A549 (cell line): Measurements from ENCODE around the gene KSR1. TPM values are rescaled to one million over a fixed set of nuclear protein-coding genes. Genes with fewer than 3 reads are reported as not detected.
A peak's percentile ranks its signal among the peaks of the same experiment; 100 is the strongest.

ENCODE experiments used
- ATAC-seq, 2 experiments: fragments of 200-7000 bp in 1 of 2; fragments of >200 bp in 1 of 2; cut with Nextera tagmentation in 1 of 2; cut with Tn5 transposase in 1 of 2; 3 replicates each; pipeline versions ENCODE4 v1.8.0 to v1.9.1; 2018 to 2020; ENCODE audit warnings: mild to moderate bottlenecking in 1 of 2, moderate library complexity in 1 of 2
- CTCF ChIA-PET: fragments of 300-600 bp; sonication (Branson Sonifier 250); formaldehyde crosslinking; extraction: SDS; loops from one replicate; lab custom pipeline; 2021; ENCODE audit warnings: antibody characterized with exemption, inconsistent platforms; lab: Yijun Ruan, JAX
- POLR2A ChIA-PET: fragments of 350-600 bp; formaldehyde crosslinking; extraction: SDS; loops from one replicate; lab custom pipeline; 2021; ENCODE audit warnings: antibody characterized with exemption, inconsistent platforms; lab: Yijun Ruan, JAX
- DNase-seq, 2 experiments: peaks; one replicate each; pipeline versions ENCODE4 v3.0.0 to v3.0.0-alpha.2; 2011 to 2016; ENCODE audit warnings: low read depth in 1 of 2, low spot score in 1 of 2
- FAIRE-seq: peaks from 2 replicates; lab custom pipeline; 2011; peaks lifted over from hg19 to GRCh38; lab: Jason Lieb, UNC
- H3K27ac ChIP-seq, 2 experiments: fragments of >200 bp; sonication (Bioruptor Twin); formaldehyde crosslinking; 3 replicates each; pipeline ENCODE4 v1.5.1; 2016 to 2017
- H3K4me1 ChIP-seq: fragments of >200 bp; sonication (Bioruptor Twin); formaldehyde crosslinking; 3 replicates; pipeline ENCODE4 v1.6.1; 2016
- H3K4me2 ChIP-seq: fragments of >200 bp; sonication (Bioruptor Twin); formaldehyde crosslinking; 3 replicates; pipeline ENCODE4 v1.6.1; 2016
- H3K4me3 ChIP-seq: fragments of >200 bp; sonication (Bioruptor Twin); formaldehyde crosslinking; 3 replicates; pipeline ENCODE4 v1.5.1; 2016
- H3K9me3 ChIP-seq: fragments of >200 bp; sonication (Bioruptor Twin); formaldehyde crosslinking; 3 replicates; pipeline ENCODE4 v1.6.1; 2016
- CBX2 ChIP-seq: fragments of 200-600 bp; sonication (generic); IDR thresholded peaks from 2 replicates; pipeline ENCODE4 v1.6.1; 2016; ENCODE audit warnings: low read depth, mild to moderate bottlenecking, borderline replicate concordance
- CHD4 ChIP-seq: fragments of 200-600 bp; sonication (generic); IDR thresholded peaks from 2 replicates; pipeline ENCODE4 v1.6.1; 2016; ENCODE audit warnings: antibody characterized with exemption, mild to moderate bottlenecking, borderline replicate concordance
- EHMT2 ChIP-seq: fragments of 200-600 bp; sonication (generic); IDR thresholded peaks from 2 replicates; pipeline ENCODE4 v1.6.1; 2016; ENCODE audit warnings: antibody characterized with exemption, low read depth, mild to moderate bottlenecking, moderate library complexity
- ESRRA ChIP-seq: fragments of 150-350 bp; IDR thresholded peaks from 2 replicates; pipeline ENCODE4 v1.6.1; 2014; ENCODE audit warnings: mild to moderate bottlenecking, low read length, borderline replicate concordance
- FOXS1 ChIP-seq: fragments of 250-450 bp; sonication (Bioruptor Pico); IDR thresholded peaks from 2 replicates; pipeline ENCODE4 v1.5.0; 2020; ENCODE audit warnings: mild to moderate bottlenecking, moderate library complexity
- HOXA7 ChIP-seq: fragments of 250-450 bp; sonication (Bioruptor Pico); IDR thresholded peaks from 2 replicates; pipeline ENCODE4 v1.5.0; 2020; ENCODE audit warnings: mild to moderate bottlenecking, moderate library complexity
- JUN ChIP-seq, 2 experiments: fragments of >200 bp; sonication (Bioruptor Twin); formaldehyde crosslinking; IDR thresholded peaks; 2 replicates in 1 of 2; 3 replicates in 1 of 2; pipeline ENCODE4 v1.6.1; 2016 to 2017
- JUNB ChIP-seq: fragments of >200 bp; sonication (Bioruptor Twin); formaldehyde crosslinking; IDR thresholded peaks from 2 replicates; pipeline ENCODE4 v1.6.1; 2016
- KDM5A ChIP-seq: fragments of 200-600 bp; sonication (generic); IDR thresholded peaks from 2 replicates; pipeline ENCODE4 v1.6.1; 2016; ENCODE audit warnings: antibody characterized with exemption, mild to moderate bottlenecking
- MAFK ChIP-seq: fragments of 450-650 bp; IDR thresholded peaks from 2 replicates; pipeline ENCODE4 v1.6.1; 2014; ENCODE audit not compliant: partially characterized antibody
- MAZ ChIP-seq: fragments of 150-350 bp; IDR thresholded peaks from 2 replicates; pipeline ENCODE4 v1.6.1; 2014; ENCODE audit warnings: antibody characterized with exemption, low read depth, low read length, borderline replicate concordance
- MYC ChIP-seq: IDR thresholded peaks from 2 replicates; pipeline ENCODE4 v1.6.1; 2012; ENCODE audit warnings: mild to moderate bottlenecking, inconsistent platforms, low read length, improper control_type of control experiment, borderline replicate concordance
- PHF8 ChIP-seq: fragments of 200-600 bp; sonication (generic); IDR thresholded peaks from 2 replicates; pipeline ENCODE4 v1.6.1; 2016; ENCODE audit warnings: low read depth, mild to moderate bottlenecking, antibody characterized with exemption, moderate library complexity, borderline replicate concordance
- RFX5 ChIP-seq: fragments of 450-650 bp; IDR thresholded peaks from 2 replicates; pipeline ENCODE4 v1.7.1; 2014; ENCODE audit warnings: antibody characterized with exemption, mild to moderate bottlenecking, moderate library complexity
- SMC3 ChIP-seq: fragments of >200 bp; sonication (Bioruptor Twin); formaldehyde crosslinking; IDR thresholded peaks from 3 replicates; pipeline ENCODE4 v1.6.1; 2018; ENCODE audit warnings: inconsistent platforms
- ZC3H11A ChIP-seq: fragments of 450-650 bp; IDR thresholded peaks from 2 replicates; pipeline ENCODE4 v1.6.1; 2014; ENCODE audit warnings: antibody characterized with exemption, mild to moderate bottlenecking
- ZFP36 ChIP-seq: fragments of 450-650 bp; IDR thresholded peaks from 2 replicates; pipeline ENCODE4 v1.6.1; 2014; ENCODE audit warnings: borderline replicate concordance; ENCODE audit not compliant: partially characterized antibody
- ZNF302 ChIP-seq: fragments of 250-450 bp; sonication (Bioruptor Pico); IDR thresholded peaks from 2 replicates; pipeline ENCODE4 v1.9.0; 2021; ENCODE audit warnings: inconsistent platforms, mild to moderate bottlenecking, moderate library complexity
- WGBS: methylation state at CpG from one replicate; pipeline ENCODE4 v1.1.6; 2017; ENCODE audit errors: missing lambda C conversion rate; 5-methylcytosine and 5-hydroxymethylcytosine counted together
- polyA plus RNA-seq, 4 experiments: library from polyadenylated mRNA; depleted of rRNA in 3 of 4; stranded (reverse); fragments of >200 nt; fragmentation: RNase III in 1 of 4; extraction: RNeasy Plus Mini Kit Qiagen cat#74134 plus additional on column Dnase treatment in 1 of 4; gene quantifications; 2 replicates in 3 of 4; 3 replicates in 1 of 4; pipeline ENCODE4 v1.2.3, GENCODE V29; 2011 to 2017
- TF ChIP-seq, protein P1 (sequence below): fragments of 450-650 bp; IDR thresholded peaks from 2 replicates; pipeline ENCODE4 v1.6.1; 2014; ENCODE audit warnings: antibody characterized with exemption
- TF ChIP-seq, protein P2 (sequence below): fragments of 250-450 bp; sonication (Bioruptor Pico); IDR thresholded peaks from 2 replicates; pipeline ENCODE4 v1.5.0; 2021; ENCODE audit warnings: mild to moderate bottlenecking, moderate library complexity, borderline replicate concordance
- TF ChIP-seq, protein P3 (sequence below): IDR thresholded peaks from 2 replicates; pipeline ENCODE4 v1.6.1; 2012
- TF ChIP-seq, protein P4 (sequence below): fragments of 200-600 bp; sonication (generic); IDR thresholded peaks from 2 replicates; pipeline ENCODE4 v1.6.1; 2016; ENCODE audit warnings: antibody characterized with exemption, mild to moderate bottlenecking, moderate library complexity

Gene KSR1
- polyA plus RNA-seq, 2 of the 4 experiments (the other 2 are of a cell fraction): 13.3 to 14.6 TPM

DNA sequence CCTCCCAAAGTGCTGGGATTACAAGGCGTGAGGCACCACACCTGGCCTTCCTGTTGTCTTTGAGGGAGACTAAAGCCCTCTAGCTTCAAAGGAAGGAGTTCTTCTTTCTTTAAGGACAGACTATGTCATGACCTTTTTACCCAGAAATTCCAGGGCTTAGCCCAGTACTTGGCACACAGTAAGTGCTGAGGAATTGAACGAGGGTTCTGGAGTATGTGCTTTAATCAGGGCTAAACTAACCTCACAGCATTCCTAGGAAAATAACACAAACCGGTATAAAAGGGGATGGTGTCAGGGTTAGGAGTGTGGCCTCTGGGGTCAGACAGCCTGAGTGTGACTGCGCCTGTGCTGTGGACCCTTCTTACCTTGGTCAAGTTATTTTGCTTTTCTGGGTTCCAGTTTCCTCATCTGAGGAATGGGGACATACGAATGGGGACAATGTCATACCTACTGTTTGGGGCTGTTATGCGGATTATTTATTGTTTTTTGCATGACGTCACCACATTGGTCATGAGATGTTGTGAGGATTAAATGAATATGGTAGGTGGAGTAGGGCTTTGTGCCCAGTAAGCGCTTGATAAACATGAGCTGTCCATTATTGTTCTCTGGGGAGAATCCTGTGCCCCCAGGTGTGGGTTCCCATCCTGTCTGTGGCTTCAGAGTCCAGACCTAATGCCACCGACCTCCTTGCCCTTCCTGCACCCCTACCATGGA, 21.9 kb downstream of the KSR1 start (continued):
- TF ChIP-seq RFX5 (no peak), MAFK (no peak)
- TF ChIP-seq, protein P1, sequence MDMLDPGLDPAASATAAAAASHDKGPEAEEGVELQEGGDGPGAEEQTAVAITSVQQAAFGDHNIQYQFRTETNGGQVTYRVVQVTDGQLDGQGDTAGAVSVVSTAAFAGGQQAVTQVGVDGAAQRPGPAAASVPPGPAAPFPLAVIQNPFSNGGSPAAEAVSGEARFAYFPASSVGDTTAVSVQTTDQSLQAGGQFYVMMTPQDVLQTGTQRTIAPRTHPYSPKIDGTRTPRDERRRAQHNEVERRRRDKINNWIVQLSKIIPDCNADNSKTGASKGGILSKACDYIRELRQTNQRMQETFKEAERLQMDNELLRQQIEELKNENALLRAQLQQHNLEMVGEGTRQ: no peak
- TF ChIP-seq, all 56 proteins: peak for 0

DNA sequence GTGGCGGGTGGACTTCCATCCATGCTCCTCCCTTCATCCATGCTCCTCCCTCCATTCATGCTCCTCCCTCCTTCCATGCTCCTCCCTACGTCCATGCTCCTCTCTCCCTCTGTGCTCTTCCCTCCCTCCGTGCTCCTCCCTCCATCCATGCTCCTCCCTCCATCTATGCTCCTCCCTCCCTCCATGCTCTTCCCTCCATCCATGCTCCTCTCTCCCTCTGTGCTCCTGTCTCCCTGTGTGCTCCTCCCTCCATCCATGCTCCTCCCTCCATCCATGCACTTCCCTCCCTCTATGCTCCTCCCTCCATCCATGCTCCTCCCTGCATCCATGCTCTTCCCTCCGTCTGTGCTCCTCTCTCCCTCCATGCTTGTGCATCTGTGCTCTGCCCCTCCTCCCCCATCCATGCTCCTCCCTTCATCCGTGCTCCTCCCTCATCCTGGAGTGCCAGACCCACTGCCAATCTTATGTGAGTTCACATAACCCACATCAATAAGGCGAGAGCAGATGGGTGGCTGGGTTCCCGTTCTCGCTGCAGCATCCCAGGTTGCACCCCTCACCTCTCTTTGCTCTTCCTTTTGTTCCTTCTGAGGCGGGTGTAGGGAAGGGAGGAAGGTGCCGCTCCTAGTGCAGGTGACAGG, 22.8 kb downstream of the KSR1 start:
- WGBS: 94% methylated on average over 10 of the region's 10 CpGs
- no peak for FAIRE-seq
- ChIA-PET POLR2A (no interaction called here), CTCF (interaction anchor here (0.6 to 24.7 kb wide), 6 partner anchors 8 to 119 kb away, joined by 3 to 575 read pairs (median 8); no protein-coding TSS in a partner anchor)
- Histone ChIP-seq H3K27ac (no peak overlapping the region), H3K4me3 (no peak overlapping the region), H3K9me3 (no peaks in the 10 kb centered on the region)
- DNase-seq: peak in 1 of 2 experiments; percentile 29
- ATAC-seq: no peak; a peak in 1 of 6 replicates
- no peak for TF ChIP-seq ZNF302 (CRISPR knock-in tag)
- no peak for TF ChIP-seq ESRRA
- no peak for TF ChIP-seq HOXA7
- TF ChIP-seq, protein P2, sequence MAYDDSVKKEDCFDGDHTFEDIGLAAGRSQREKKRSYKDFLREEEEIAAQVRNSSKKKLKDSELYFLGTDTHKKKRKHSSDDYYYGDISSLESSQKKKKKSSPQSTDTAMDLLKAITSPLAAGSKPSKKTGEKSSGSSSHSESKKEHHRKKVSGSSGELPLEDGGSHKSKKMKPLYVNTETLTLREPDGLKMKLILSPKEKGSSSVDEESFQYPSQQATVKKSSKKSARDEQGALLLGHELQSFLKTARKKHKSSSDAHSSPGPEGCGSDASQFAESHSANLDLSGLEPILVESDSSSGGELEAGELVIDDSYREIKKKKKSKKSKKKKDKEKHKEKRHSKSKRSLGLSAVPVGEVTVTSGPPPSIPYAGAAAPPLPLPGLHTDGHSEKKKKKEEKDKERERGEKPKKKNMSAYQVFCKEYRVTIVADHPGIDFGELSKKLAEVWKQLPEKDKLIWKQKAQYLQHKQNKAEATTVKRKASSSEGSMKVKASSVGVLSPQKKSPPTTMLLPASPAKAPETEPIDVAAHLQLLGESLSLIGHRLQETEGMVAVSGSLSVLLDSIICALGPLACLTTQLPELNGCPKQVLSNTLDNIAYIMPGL (CRISPR knock-in tag): no peak
- TF ChIP-seq ZC3H11A: no peak
- TF ChIP-seq ZFP36: no peak
- no peak for TF ChIP-seq JUNB
- no peak for TF ChIP-seq FOXS1 (CRISPR knock-in tag)
- no peak for TF ChIP-seq MYC
- no peak for TF ChIP-seq JUN (IDR thresholded peaks at IDR 0.05)
- no peak for TF ChIP-seq SMC3
- TF ChIP-seq KDM5A: no peak
- TF ChIP-seq, protein P3, sequence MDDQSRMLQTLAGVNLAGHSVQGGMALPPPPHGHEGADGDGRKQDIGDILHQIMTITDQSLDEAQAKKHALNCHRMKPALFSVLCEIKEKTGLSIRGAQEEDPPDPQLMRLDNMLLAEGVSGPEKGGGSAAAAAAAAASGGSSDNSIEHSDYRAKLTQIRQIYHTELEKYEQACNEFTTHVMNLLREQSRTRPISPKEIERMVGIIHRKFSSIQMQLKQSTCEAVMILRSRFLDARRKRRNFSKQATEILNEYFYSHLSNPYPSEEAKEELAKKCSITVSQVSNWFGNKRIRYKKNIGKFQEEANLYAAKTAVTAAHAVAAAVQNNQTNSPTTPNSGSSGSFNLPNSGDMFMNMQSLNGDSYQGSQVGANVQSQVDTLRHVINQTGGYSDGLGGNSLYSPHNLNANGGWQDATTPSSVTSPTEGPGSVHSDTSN: no peak
- TF ChIP-seq, protein P4, sequence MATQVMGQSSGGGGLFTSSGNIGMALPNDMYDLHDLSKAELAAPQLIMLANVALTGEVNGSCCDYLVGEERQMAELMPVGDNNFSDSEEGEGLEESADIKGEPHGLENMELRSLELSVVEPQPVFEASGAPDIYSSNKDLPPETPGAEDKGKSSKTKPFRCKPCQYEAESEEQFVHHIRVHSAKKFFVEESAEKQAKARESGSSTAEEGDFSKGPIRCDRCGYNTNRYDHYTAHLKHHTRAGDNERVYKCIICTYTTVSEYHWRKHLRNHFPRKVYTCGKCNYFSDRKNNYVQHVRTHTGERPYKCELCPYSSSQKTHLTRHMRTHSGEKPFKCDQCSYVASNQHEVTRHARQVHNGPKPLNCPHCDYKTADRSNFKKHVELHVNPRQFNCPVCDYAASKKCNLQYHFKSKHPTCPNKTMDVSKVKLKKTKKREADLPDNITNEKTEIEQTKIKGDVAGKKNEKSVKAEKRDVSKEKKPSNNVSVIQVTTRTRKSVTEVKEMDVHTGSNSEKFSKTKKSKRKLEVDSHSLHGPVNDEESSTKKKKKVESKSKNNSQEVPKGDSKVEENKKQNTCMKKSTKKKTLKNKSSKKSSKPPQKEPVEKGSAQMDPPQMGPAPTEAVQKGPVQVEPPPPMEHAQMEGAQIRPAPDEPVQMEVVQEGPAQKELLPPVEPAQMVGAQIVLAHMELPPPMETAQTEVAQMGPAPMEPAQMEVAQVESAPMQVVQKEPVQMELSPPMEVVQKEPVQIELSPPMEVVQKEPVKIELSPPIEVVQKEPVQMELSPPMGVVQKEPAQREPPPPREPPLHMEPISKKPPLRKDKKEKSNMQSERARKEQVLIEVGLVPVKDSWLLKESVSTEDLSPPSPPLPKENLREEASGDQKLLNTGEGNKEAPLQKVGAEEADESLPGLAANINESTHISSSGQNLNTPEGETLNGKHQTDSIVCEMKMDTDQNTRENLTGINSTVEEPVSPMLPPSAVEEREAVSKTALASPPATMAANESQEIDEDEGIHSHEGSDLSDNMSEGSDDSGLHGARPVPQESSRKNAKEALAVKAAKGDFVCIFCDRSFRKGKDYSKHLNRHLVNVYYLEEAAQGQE: no peak
- TF ChIP-seq CHD4: no peak
- TF ChIP-seq CBX2: no peak
- TF ChIP-seq MAZ: no peak
- TF ChIP-seq, protein P1: no peak
- TF ChIP-seq PHF8: no peak
- TF ChIP-seq EHMT2: no peak
- TF ChIP-seq, all 56 proteins: peak for 0
- H3K4me1 ChIP-seq: peaks cover under 1% of the 10 kb centered on the region; the same call in 2 of the 3 replicates
- no peak overlapping the region for H3K4me2 ChIP-seq
